Activated T-cell treated with anti-CD3 and anti-CD28 coated beads, Interleukin-2, amount 50 U/mL, for 4 hours (primary cell): ENCODE measurements around the gene FNTB. TPM values are rescaled to one million over a fixed set of nuclear protein-coding genes. Genes with fewer than 3 reads are reported as not detected.

Experiments used
- ATAC-seq, 2 donors: fragments of 200-7000 bp; cut with Tn5 transposase; one replicate each; pipeline ENCODE4 v1.10.0; 2021
- DNase-seq: peaks from one replicate; pipeline ENCODE4 v3.0.0-alpha.2; 2020
- H3K27me3 Mint-ChIP-seq: one replicate; pipeline ENCODE4 v1.8.0; 2021; ENCODE audit warnings: low read depth, mixed read lengths
- H3K36me3 Mint-ChIP-seq: one replicate; pipeline ENCODE4 v1.8.0; 2022; ENCODE audit warnings: mixed read lengths; ENCODE audit not compliant: insufficient read depth
- H3K4me1 Mint-ChIP-seq: one replicate; pipeline ENCODE4 v1.8.0; 2021; ENCODE audit warnings: low read depth, mixed read lengths
- H3K4me3 Mint-ChIP-seq: one replicate; pipeline ENCODE4 v1.8.0; 2021; ENCODE audit warnings: mild to moderate bottlenecking, moderate library complexity, mixed read lengths
- H3K9me3 Mint-ChIP-seq: one replicate; pipeline ENCODE4 v1.8.0; 2021; ENCODE audit warnings: mixed read lengths
- total RNA-seq, 3 donors: library from RNA; stranded (reverse); gene quantifications; one replicate each; pipeline ENCODE4 v1.2.1, GENCODE V29; 2021

FNTB gene
- total RNA-seq, 3 donors from 2014 or later, result 9.4 to 11.7 (median 10.9) TPM

DNA sequence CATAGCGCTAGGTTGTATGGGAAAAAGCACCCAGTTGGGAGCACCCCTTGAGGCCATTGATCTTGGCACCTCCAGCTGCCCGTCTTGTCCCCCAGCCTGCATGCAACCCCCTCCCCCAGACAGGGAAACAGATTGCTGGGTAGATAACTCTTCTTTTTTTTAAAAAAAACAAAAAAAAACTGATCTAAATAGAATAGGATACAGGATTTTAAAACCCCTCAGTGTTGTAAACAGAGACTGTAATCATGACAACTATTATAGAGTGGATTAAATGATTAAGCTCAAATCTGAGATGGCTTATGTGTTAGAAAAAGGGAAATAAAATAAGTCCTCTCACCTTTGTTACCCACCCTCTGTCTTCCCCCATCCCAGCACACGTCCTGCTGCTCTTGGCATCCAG lies 66.8 kb downstream of the FNTB start:
- Mint-ChIP-seq H3K9me3 (no peaks in the 10 kb centered on the region), H3K4me3 (no peak overlapping the region), H3K27me3 (no peaks in the 10 kb centered on the region), H3K36me3 (peaks cover 18% of the 10 kb centered on the region), H3K4me1 (peaks cover 2% of the 10 kb centered on the region)
- DNase-seq (no peak), ATAC-seq (no peak)

DNA sequence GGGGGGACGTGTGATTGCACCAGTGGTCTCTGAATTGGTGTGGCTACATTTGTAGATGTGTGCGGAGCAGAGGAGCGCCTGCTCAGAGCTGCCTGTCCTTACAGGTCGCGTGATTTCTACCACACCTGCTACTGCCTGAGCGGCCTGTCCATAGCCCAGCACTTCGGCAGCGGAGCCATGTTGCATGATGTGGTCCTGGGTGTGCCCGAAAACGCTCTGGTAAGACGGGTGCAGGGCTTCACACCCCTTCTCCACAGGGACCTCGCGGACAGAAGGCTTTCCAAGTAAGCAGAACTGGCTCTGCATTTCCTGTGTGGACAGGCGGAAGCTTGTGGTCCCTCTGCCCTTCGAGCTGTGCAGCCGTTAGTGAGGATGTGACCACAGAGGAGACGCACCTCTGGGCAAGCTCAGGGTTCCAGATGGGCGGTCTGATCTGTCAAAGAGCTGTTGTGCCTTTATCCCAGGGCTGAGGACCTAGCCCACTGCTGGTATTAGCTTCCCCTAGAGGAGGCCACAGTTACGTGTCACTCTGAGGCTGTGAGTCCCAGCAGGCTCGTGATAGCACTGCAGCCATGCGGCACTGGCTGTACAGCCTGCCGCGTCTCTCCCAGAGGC lies 67.9 kb downstream of the FNTB start:
- H3K9me3 Mint-ChIP-seq, result no peaks in the 10 kb centered on the region
- peaks cover 2% of the 10 kb centered on the region for H3K4me1 Mint-ChIP-seq
- DNase-seq (no peak), ATAC-seq (no peak)
- no peak overlapping the region for H3K4me3 Mint-ChIP-seq
- peaks cover 18% of the 10 kb centered on the region for H3K36me3 Mint-ChIP-seq
- H3K27me3 Mint-ChIP-seq, result no peaks in the 10 kb centered on the region

DNA sequence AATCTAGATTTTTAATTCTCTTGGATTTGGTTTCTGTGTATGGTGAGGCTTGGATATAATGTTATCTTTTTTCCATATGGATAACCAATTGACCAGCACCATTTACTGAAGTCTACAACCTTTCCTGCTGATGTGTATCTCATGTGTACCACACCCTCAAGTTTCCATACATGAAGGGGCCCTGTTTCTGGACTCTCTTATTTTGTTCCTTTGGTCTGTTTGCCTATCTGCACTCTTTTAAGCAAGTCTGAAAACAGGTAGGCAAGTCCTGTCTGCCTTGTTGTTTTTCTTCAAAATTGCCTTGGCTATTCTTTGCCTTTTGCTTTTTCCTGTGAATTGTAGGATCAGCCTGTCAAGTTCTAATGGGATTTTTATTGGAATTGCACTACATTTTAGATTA lies 71.0 kb downstream of the FNTB start:
- Mint-ChIP-seq H3K9me3 (no peaks in the 10 kb centered on the region), H3K36me3 (peaks cover 33% of the 10 kb centered on the region), H3K4me1 (peaks cover 2% of the 10 kb centered on the region), H3K27me3 (no peaks in the 10 kb centered on the region), H3K4me3 (no peak overlapping the region)
- ATAC-seq, result no peak
- no peak for DNase-seq

DNA sequence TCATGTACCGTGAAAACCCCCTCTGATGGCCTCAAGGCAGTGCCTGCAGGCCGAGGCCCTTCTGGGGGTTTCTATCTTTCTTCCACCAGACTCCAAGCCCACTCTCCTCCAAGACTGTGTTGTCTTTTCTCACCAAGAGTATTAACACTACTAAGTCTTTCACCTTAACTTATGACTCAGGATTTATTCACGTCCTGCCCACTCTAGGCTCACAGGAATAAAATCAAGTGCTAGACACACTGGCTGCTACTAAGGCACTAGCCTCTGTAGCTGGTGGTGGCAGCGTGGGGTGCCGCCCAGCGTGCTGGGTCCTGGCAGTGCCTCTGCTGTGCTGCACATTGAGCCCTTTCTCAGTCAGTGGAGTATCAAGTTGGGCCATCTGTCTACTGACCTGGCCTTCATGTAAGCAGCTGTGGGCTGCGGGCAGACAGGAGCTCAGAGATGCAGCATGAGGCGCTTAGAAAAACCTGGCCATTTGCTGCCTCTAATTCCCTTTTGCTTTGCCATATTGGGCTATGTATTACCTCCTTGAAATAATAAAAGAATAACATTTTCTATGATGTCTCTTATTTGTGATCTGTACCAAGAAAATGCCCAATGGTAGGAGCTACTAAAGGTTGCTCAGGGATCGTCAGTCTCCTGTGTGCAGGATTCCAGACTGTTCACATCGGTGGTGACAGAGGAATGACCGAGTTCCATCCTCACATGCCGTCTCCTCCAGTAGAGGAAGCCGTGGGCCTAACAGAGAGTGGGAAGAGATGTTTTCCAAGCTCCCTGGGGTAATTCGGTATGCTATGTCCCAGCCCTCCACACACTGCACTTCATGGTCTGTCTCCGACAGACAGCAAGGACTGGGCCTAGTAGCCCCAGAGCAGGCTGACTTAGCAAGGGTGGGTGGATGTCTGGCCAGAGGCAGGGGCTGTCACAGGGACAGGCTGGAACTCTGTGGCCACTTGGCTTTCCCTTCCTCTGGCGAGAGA lies 75.7 kb downstream of the FNTB start:
- Mint-ChIP-seq H3K4me1 (peaks cover 2% of the 10 kb centered on the region), H3K4me3 (no peak overlapping the region), H3K36me3 (peaks cover 48% of the 10 kb centered on the region), H3K9me3 (no peaks in the 10 kb centered on the region), H3K27me3 (no peaks in the 10 kb centered on the region)
- ATAC-seq (no peak), DNase-seq (no peak)

DNA sequence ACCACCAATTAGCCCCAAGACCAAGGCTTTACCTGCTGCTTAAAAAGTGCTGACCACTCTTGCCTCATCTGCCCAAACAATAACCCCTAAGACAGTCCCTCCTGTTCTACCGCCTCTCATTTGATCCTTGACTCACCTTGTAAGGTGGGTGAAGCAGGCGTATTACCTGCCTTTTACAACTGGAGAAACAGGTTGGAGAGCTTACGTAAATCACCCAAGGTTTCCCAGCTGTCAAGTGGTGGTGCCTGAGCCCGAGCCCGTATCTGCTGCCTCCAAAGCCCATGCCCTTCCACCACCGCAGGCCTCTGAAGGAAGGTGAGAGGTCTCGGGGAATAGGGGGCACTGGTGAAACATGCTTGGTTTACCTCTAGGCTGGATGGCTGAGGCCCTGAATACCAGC lies 79.0 kb downstream of the FNTB start:
- Mint-ChIP-seq H3K36me3 (peaks cover 58% of the 10 kb centered on the region), H3K27me3 (no peaks in the 10 kb centered on the region), H3K4me1 (no peaks in the 10 kb centered on the region), H3K9me3 (no peaks in the 10 kb centered on the region), H3K4me3 (no peak overlapping the region)
- ATAC-seq (no peak), DNase-seq (no peak)

DNA sequence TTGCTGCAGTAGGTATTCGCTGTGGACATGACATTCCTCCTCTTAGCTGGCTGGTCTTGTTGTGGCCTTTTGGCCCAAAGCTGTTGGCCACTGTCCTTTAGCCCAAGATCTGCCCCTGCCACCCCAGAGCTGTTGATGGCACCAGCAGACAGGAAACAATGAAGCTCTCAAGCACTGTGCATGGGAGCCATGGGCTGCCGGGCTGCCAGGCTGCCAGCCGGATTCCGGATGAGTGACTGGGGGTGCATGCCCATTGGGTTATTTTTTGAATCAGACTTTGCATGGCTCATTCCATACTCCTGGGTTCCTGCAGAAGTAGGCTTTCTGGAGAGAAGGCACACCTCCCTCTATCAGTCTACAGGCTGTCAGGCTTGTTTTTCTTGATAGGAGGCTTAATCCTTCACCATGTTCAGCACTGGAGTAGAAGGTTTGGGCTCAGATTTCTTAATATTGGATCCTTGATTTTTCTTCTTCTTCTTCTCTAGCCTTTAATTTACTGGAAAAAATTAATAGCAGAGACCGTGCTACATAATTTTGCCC lies 83.2 kb downstream of the FNTB start:
- DNase-seq, result no peak
- H3K36me3 Mint-ChIP-seq, result peaks cover 40% of the 10 kb centered on the region
- no peak overlapping the region for H3K4me3 Mint-ChIP-seq
- ATAC-seq, result no peak
- H3K4me1 Mint-ChIP-seq, result peaks cover 11% of the 10 kb centered on the region
- H3K9me3 Mint-ChIP-seq, result no peaks in the 10 kb centered on the region
- no peaks in the 10 kb centered on the region for H3K27me3 Mint-ChIP-seq

DNA sequence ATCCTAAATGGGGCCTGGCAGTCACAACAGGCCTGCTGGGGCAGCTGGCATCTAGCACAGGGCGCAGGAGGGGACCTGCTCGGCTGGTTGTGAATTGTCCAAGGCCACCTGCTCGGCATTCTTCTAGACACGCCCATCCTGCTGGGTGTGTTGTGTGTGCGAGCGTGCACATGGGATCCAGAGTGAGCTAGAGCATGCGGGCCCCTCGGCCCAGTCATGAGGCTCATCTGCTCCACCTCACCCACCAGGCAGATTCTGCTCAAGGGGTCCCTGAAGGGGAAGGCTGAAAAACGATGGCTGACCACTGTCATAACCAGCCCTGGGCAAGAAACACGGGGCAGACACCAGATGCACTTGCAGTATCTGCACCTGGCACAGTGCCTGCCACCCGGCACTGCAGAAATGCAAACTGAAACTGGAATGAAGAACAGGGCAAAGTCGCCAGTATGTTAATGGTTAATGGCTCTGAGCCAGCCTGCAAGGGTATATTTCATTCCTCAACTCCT lies 83.8 kb downstream of the FNTB start:
- H3K4me1 Mint-ChIP-seq, result peaks cover 16% of the 10 kb centered on the region
- H3K9me3 Mint-ChIP-seq, result no peaks in the 10 kb centered on the region
- H3K4me3 Mint-ChIP-seq, result no peak overlapping the region
- no peak for DNase-seq
- H3K36me3 Mint-ChIP-seq, result peaks cover 40% of the 10 kb centered on the region
- H3K27me3 Mint-ChIP-seq, result no peaks in the 10 kb centered on the region
- ATAC-seq, result no peak

DNA sequence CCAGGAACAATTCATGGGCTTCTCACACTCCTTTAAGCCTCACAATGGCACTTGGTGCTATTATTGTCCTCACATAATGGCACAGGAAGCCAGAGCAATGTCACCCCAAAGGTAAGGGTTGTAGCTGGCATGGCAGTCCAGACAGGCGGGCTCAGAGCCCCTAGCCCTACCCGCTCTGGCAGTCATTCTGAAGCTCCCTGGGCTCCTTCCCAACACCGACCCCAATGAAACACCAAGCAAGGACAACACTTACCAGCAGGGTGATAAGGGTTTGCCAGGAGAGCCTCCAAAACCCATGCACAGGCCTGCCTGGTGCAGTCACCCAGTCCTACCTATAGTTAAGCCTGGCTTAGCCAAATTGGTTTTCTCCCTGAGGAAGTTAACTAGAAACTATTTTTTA lies 84.8 kb downstream of the FNTB start:
- Mint-ChIP-seq H3K9me3 (no peaks in the 10 kb centered on the region), H3K4me3 (no peak overlapping the region), H3K27me3 (no peaks in the 10 kb centered on the region), H3K36me3 (peaks cover 39% of the 10 kb centered on the region), H3K4me1 (peaks cover 19% of the 10 kb centered on the region)
- ATAC-seq, result no peak
- no peak for DNase-seq

DNA sequence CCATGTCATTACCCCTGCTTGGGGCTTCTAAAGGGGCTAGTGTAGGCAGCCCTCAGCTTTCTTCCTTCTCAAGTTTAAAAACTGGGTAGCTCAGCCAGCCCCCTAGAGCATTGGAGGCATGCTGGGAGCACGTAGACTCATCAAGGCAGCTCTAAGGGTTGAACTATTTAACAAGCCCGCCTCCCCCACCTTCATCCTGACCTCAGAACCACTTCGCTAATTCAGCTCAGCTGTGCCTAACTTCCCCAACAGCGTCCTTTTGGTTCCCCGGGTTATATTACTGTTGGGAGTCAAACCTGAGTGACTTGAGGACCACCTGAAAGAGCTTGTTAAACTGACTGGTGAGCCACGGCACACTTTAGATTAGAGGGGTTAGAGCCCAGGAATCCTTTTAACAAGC lies 85.6 kb downstream of the FNTB start:
- Mint-ChIP-seq H3K27me3 (no peaks in the 10 kb centered on the region), H3K36me3 (peaks cover 43% of the 10 kb centered on the region), H3K9me3 (no peaks in the 10 kb centered on the region), H3K4me3 (no peak overlapping the region), H3K4me1 (peaks cover 19% of the 10 kb centered on the region)
- ATAC-seq, result no peak
- DNase-seq, result no peak

DNA sequence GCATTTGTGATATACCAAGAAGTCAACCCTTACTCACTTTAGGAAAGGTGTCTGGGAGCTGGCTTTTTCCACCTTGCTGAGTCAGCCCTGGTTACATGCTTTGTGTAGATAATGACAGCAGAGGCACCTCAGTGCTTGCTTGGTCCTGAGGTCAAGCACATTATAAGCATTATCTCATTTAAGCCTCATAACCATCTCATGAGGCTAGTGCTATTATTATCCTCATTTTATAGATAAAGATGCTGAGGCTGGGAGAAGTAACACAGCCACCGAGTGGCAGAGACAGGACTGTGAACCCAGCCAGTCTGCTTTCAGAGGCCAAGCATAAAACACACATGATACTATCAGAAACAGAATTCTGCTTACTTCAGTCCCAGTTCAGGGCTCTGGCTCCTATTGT lies 86.2 kb downstream of the FNTB start:
- H3K27me3 Mint-ChIP-seq, result no peaks in the 10 kb centered on the region
- H3K36me3 Mint-ChIP-seq, result peaks cover 44% of the 10 kb centered on the region
- DNase-seq (no peak), ATAC-seq (no peak)
- no peak overlapping the region for H3K4me3 Mint-ChIP-seq
- no peaks in the 10 kb centered on the region for H3K9me3 Mint-ChIP-seq
- H3K4me1 Mint-ChIP-seq, result peaks cover 19% of the 10 kb centered on the region

DNA sequence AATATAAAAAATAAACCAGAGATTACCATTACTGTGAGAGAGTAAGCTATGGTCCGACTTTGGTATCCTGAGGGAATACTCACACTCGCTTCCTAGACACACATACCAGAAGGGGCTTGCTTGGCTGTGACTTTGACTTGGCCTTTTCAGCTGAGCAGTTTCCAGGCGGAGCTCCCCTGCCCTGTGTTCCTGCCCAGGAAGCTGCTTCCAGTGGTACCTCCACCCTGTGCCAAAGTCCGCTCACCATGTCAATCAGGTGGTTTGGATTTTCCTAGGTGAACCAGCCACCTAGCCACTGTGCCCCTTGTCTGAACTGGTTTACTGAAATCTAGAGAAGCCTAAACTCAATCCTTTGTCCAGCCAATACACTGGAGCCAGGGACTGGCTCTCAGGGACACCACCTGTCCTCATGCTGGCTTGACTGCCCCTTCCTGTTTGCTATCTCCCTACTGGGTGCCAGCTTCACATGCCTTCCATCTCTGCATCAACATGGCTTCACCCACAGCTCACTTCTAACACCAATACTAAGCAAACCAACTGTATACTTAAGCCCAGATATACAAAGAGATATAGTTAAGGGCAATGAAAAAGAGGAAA lies 87.0 kb downstream of the FNTB start:
- ATAC-seq, result no peak
- H3K4me3 Mint-ChIP-seq, result no peak overlapping the region
- peaks cover 19% of the 10 kb centered on the region for H3K4me1 Mint-ChIP-seq
- DNase-seq, result no peak
- H3K36me3 Mint-ChIP-seq, result peaks cover 42% of the 10 kb centered on the region
- H3K27me3 Mint-ChIP-seq, result no peaks in the 10 kb centered on the region
- H3K9me3 Mint-ChIP-seq, result no peaks in the 10 kb centered on the region

DNA sequence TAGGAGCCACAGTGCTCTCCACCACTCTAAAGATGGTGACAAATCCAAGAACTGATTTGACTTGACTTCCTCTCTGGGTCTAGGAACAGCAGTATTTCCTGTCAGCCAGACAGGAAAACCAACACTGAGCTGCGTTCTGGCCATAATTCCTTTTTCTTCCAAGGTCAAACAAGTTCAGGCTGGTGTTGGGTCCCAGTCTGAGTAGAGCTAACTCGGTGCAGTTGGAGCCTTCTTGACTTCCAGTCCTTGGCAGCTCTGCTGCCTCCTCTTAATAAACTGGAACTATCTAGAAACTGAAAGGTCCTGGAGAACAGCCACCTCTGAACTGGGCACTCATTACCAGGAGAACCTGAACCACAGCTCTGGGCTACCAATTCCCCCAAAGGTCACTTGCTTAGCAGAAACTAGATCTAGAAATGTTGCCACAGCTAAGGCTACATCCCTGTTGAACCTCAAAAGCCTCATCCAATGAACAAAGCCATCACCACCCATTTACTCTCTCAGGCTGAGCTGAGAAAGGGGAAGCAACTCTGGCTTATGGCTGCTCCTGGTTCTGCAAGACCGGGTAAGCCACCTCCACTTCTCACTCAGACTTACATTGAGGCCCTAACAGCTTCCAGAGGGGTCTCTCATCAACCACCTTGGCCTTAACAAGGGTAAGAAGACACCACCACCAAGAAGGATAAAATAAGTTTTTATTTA lies 87.9 kb downstream of the FNTB start:
- peaks cover 27% of the 10 kb centered on the region for H3K4me1 Mint-ChIP-seq
- peaks cover 43% of the 10 kb centered on the region for H3K36me3 Mint-ChIP-seq
- ATAC-seq (no peak), DNase-seq (no peak)
- no peaks in the 10 kb centered on the region for H3K27me3 Mint-ChIP-seq
- no peak overlapping the region for H3K4me3 Mint-ChIP-seq
- no peaks in the 10 kb centered on the region for H3K9me3 Mint-ChIP-seq

DNA sequence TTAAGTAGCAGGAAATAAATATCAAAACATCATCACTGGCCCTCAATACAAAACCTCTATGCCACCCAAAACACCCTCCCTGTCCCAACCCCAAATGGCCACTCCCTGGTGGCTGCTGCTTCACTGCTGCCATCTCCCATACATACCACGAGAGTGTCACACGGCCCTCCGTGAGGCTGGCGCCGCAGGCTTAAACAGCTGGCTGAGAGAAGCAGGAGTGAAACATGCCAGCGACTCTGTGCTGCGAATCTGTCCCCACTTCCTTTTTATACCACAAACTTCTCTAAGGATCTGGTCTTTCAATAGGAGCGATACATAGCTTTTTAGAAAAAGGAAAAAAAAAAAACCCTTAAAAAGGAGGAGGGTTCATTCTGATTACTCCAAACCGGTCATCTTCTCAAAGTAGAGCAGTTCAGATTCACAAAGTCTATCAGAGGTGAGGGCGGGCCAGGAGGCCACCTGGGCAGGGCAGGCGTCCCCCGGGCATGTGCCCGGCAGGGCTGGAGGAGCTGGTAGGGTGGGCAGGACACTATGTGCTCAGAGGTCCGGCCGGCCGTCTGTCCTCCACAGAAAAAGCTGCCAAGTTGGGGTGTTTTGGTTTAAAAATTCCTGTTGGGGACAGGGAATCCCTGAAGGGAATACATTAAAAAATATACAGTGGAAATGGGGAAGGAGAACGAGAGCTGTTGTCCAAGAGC lies 89.1 kb downstream of the FNTB start:
- Mint-ChIP-seq H3K27me3 (no peaks in the 10 kb centered on the region), H3K4me3 (no peak overlapping the region), H3K36me3 (peaks cover 46% of the 10 kb centered on the region), H3K9me3 (no peaks in the 10 kb centered on the region), H3K4me1 (peaks cover 38% of the 10 kb centered on the region)
- DNase-seq (no peak), ATAC-seq (no peak)
